Gastroesophageal sphincter (tissue), 4 donors: ENCODE data around the gene SMTN. TPM values are rescaled to one million over a fixed set of nuclear protein-coding genes. Genes with fewer than 3 reads are reported as not detected.

Experiments used
- ATAC-seq: fragments of 150-250 bp; one replicate; pipeline ENCODE4 v1.9.1; 2016; ENCODE audit warnings: mild to moderate bottlenecking, moderate library complexity
- H3K27ac ChIP-seq, 4 donors: fragments of 200-600 bp; sonication (generic) in 3 of 4; 1 replicate in 3 of 4; 2 replicates in 1 of 4; pipeline ENCODE4 v1.5.1; 2016 to 2019
- H3K27me3 ChIP-seq: fragments of 200-600 bp; sonication (generic); one replicate; pipeline ENCODE4 v1.5.1; 2019
- H3K36me3 ChIP-seq, 2 donors: fragments of 200-600 bp; sonication (generic); one replicate each; pipeline ENCODE4 v1.5.1; 2019; ENCODE audit warnings: control low read depth in 1 of 2
- H3K4me1 ChIP-seq, 3 donors: fragments of 200-600 bp; sonication (generic); 1 replicate in 2 of 3; 2 replicates in 1 of 3; pipeline ENCODE4 v1.5.1; 2016 to 2019; ENCODE audit warnings: control low read depth in 2 of 3
- H3K4me3 ChIP-seq, 2 donors: fragments of 200-600 bp; sonication (generic); one replicate each; pipeline ENCODE4 v1.5.1; 2019; ENCODE audit warnings: mild to moderate bottlenecking in 1 of 2, moderate library complexity in 1 of 2
- H3K9me3 ChIP-seq, 3 donors: fragments of 200-600 bp; sonication (generic); one replicate each; pipeline ENCODE4 v1.5.1; 2017 to 2019; ENCODE audit warnings: control low read depth in 2 of 3
- EP300 ChIP-seq: sonication (generic); formaldehyde crosslinking; IDR thresholded peaks from one replicate; pipeline ENCODE4 v1.6.1; 2017; ENCODE audit warnings: antibody characterized with exemption, mild to moderate bottlenecking
- POLR2A ChIP-seq, 2 donors: fragments of 450-650 bp; IDR thresholded peaks; one replicate each; pipeline ENCODE4 v1.6.1; 2017; ENCODE audit warnings: antibody characterized with exemption in 2 of 2, mild to moderate bottlenecking in 2 of 2, moderate library complexity in 1 of 2
- POLR2AphosphoS5 ChIP-seq: sonication (generic); formaldehyde crosslinking; IDR thresholded peaks from one replicate; pipeline ENCODE4 v1.6.1; 2017; ENCODE audit warnings: antibody characterized with exemption
- WGBS, 2 donors: methylation state at CpG; one replicate each; pipeline ENCODE4 v1.1.5; 2018; ENCODE audit warnings: low coverage in 1 of 2; 5-methylcytosine and 5-hydroxymethylcytosine counted together
- total RNA-seq, 4 donors: library from RNA; depleted of rRNA; stranded (reverse); fragments of >200 nt; gene quantifications; one replicate each; pipeline ENCODE4 v1.1.0, GENCODE V29; 2016
- TF ChIP-seq, protein P1 (sequence below), 4 experiments: fragments of 200-600 bp in 2 of 4; fragments of 450-650 bp in 2 of 4; sonication (generic) in 1 of 4; IDR thresholded peaks; one replicate each; pipeline ENCODE4 v1.5.1; 2017 to 2019; ENCODE audit warnings: antibody characterized with exemption in 4 of 4, mild to moderate bottlenecking in 2 of 4, moderate library complexity in 2 of 4

The SMTN gene
- total RNA-seq, 4 donors from 2014 or later, result 900 to 1,687 (median 1,274) TPM

DNA sequence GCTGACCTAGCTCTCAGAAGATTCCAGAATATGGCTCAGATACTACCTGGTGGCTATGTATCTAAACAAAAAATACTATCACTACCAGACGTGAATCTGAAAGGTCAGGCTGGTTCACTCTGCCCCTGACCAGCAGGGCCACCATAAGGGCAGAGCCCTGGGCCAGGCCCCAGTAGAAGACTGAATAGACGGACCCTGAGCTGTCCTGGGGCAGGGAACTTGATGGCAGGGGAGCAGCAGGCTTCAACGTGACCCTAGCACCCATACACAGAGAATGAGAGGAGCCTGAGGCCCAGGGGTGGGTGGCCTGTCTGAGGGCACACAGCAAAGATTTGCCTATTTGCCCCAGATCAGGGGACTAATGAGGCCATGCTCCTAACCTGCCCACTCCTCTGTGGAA lies 72.2 kb downstream of the SMTN start:
- ATAC-seq, result no peak
- WGBS, 2 donors, result no CpG with 5 or more reads among the region's 3 CpGs
- peak overlapping the region in 3 of 4 donors; percentile 81 to 87 (median 85) for H3K27ac ChIP-seq
- no peaks in the 10 kb centered on the region for H3K9me3 ChIP-seq
- peaks cover 11 to 55% (median 18%) of the 10 kb centered on the region in 3 donors for H3K4me1 ChIP-seq
- no peak overlapping the region for H3K4me3 ChIP-seq
- no peaks in the 10 kb centered on the region for H3K36me3 ChIP-seq
- TF ChIP-seq, protein P1, sequence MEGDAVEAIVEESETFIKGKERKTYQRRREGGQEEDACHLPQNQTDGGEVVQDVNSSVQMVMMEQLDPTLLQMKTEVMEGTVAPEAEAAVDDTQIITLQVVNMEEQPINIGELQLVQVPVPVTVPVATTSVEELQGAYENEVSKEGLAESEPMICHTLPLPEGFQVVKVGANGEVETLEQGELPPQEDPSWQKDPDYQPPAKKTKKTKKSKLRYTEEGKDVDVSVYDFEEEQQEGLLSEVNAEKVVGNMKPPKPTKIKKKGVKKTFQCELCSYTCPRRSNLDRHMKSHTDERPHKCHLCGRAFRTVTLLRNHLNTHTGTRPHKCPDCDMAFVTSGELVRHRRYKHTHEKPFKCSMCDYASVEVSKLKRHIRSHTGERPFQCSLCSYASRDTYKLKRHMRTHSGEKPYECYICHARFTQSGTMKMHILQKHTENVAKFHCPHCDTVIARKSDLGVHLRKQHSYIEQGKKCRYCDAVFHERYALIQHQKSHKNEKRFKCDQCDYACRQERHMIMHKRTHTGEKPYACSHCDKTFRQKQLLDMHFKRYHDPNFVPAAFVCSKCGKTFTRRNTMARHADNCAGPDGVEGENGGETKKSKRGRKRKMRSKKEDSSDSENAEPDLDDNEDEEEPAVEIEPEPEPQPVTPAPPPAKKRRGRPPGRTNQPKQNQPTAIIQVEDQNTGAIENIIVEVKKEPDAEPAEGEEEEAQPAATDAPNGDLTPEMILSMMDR (IDR thresholded peaks at IDR 0.05), result no peak
- TF ChIP-seq EP300 (no peak), POLR2A (IDR thresholded peaks at IDR 0.05) (no peak), POLR2AphosphoS5 (no peak)
- H3K27me3 ChIP-seq, result no peaks in the 10 kb centered on the region

Other genes starting within 250 kb of the SMTN start
- 10 to 100 TPM; 11.3 to 36.0 (median 29.6) TPM for gene MORC2, start 112.5 kb upstream of the SMTN start, total RNA-seq
- 10 to 100 TPM; 53.8 to 89.8 (median 66.1) TPM for gene TUG1, start 112.1 kb upstream of the SMTN start, total RNA-seq
- 1,000 to 10,000 TPM in 3 of 4 donors, 100 to 1,000 TPM in 1; 941 to 2,300 (median 1,432) TPM for gene SELENOM, start 26.2 kb downstream of the SMTN start, total RNA-seq
- 1 to 10 TPM in 3 of 4 donors, under 1 TPM in 1; 0.54 to 5.3 (median 2.1) TPM for gene INPP5J, start 41.6 kb downstream of the SMTN start, total RNA-seq
- under 1 TPM in 3 of 4 donors, not detected in 1; 0.12 to 0.47 (median 0.22) TPM for gene PLA2G3, start 59.2 kb downstream of the SMTN start, total RNA-seq
- 10 to 100 TPM; 47.9 to 66.9 (median 62.5) TPM for gene RNF185, start 78.9 kb downstream of the SMTN start, total RNA-seq
- 10 to 100 TPM; 13.4 to 19.1 (median 15.9) TPM for gene LIMK2, start 131.0 kb downstream of the SMTN start, total RNA-seq
- gene PIK3IP1, start 211.2 kb downstream of the SMTN start, total RNA-seq, result 10 to 100 TPM; 28.8 to 53.7 (median 37.8) TPM